Stomach smooth muscle (tissue), 2 donors: ENCODE results near the gene PDCL2.

Source experiments
- H3K27ac ChIP-seq: one replicate; pipeline ENCODE4 v1.7.0; 2013; ENCODE audit warnings: mild to moderate bottlenecking, low read length, inconsistent platforms
- H3K27me3 ChIP-seq, 2 donors: one replicate each; pipeline ENCODE4 v1.7.0; 2013; ENCODE audit warnings: low read length in 2 of 2; ENCODE audit not compliant: insufficient read depth in 2 of 2, control insufficient read depth in 1 of 2
- H3K36me3 ChIP-seq, 2 donors: one replicate each; pipeline ENCODE4 v1.7.0; 2013; ENCODE audit warnings: low read length in 2 of 2; ENCODE audit not compliant: control insufficient read depth in 2 of 2, insufficient read depth in 2 of 2
- H3K4me1 ChIP-seq: one replicate; pipeline ENCODE4 v1.7.0; 2013; ENCODE audit warnings: low read length; ENCODE audit not compliant: control insufficient read depth, insufficient read depth
- H3K4me3 ChIP-seq, 2 donors: one replicate each; pipeline ENCODE4 v1.7.0; 2013; ENCODE audit warnings: low read length in 2 of 2
- H3K9ac ChIP-seq, 2 donors: one replicate each; pipeline ENCODE4 v1.7.0; 2013; ENCODE audit warnings: low read length in 2 of 2, mild to moderate bottlenecking in 1 of 2
- H3K9me3 ChIP-seq, 2 donors: one replicate each; pipeline ENCODE4 v1.7.0; 2013; ENCODE audit warnings: low read length in 2 of 2; ENCODE audit not compliant: control insufficient read depth in 2 of 2
- donor health status: healthy.
- donor health status: Pancreatic carcinoma.

PDCL2 gene

DNA sequence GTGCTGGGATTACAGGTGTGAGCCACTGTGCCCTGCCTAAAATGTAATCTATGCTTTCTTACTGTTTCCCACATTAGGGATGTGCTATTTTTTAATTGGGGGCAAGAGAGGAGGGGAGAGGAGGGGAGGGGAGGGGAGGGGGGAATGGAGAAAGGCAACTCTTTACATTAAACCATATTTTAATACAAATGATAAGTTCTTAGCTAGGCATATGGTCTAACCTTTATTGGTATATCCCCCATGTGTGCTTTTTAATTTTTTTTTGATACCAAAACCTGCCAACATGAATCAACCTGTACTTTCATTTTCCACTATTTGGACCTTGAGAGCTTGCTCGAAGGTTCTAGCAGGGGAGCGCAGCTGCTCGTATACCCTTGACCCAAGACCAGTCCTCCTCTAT, 51.8 kb downstream of the PDCL2 start:
- Histone ChIP-seq H3K9ac (no peak overlapping the region), H3K27me3 (no peaks in the 10 kb centered on the region), H3K27ac (no peak overlapping the region), H3K4me1 (no peaks in the 10 kb centered on the region), H3K9me3 (no peaks in the 10 kb centered on the region), H3K4me3 (no peak overlapping the region), H3K36me3 (no peaks in the 10 kb centered on the region)

DNA sequence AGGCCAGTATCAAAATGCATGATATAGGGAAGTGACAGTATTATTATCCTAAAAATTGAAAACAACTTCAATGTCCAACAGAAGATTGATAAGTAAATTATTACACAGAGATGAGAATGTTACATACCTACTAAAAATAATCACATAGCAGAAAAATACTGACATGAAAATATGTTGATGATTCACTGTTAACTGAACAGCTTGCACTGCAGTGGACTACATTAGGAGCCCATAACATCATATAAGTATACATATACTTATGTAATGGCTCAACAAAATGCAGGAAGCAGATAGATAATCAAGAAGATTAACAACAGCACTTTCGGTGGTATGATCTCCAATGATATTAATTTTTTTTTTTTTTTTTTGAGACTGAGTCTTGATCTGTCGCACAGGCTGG, 52.4 kb downstream of the PDCL2 start:
- no peak overlapping the region for H3K4me3 ChIP-seq
- H3K9ac ChIP-seq = no peak overlapping the region
- no peaks in the 10 kb centered on the region for H3K4me1 ChIP-seq
- no peak overlapping the region for H3K27ac ChIP-seq
- no peaks in the 10 kb centered on the region for H3K36me3 ChIP-seq
- no peaks in the 10 kb centered on the region for H3K9me3 ChIP-seq
- H3K27me3 ChIP-seq = no peaks in the 10 kb centered on the region

DNA sequence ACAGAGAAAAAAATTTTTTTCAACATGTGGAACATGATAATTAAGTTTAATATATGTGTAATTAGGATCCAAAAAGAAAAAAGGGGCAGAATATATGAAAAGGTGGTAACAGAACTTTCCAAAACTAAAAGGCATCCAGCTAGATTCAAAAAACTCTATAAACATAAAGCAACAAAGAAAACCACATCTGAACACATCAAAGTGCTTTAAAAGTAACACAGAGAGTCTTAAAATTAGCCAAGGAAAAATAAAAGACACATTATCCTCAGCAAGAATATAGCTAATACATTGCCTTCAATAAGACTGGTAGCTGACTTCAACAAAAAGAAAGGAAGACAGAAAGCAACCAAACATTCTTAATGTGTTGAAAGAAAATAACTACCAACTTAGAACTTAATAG, 53.5 kb downstream of the PDCL2 start:
- H3K4me1 ChIP-seq = no peaks in the 10 kb centered on the region
- no peaks in the 10 kb centered on the region for H3K36me3 ChIP-seq
- no peaks in the 10 kb centered on the region for H3K27me3 ChIP-seq
- H3K9ac ChIP-seq = no peak overlapping the region
- no peaks in the 10 kb centered on the region for H3K9me3 ChIP-seq
- no peak overlapping the region for H3K27ac ChIP-seq
- no peak overlapping the region for H3K4me3 ChIP-seq

DNA sequence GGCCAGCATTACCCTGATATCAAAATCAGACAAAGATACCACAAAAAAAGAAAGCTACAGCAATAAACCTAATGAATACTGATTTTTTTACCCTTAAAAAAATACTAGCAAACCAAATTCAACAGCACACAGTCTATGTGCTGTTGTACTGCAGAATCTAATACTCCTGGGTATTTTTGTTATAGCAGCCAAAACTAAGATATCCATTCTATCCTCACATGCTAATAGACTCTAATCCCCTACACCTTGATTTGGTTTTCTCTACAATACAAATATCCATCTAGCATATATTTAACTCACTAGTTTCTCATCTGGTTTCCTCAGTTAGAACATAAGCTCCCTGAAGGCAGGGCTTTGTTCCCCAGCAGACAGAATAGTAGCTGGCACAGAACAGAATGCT, 57.7 kb downstream of the PDCL2 start:
- Histone ChIP-seq H3K4me1 (no peaks in the 10 kb centered on the region), H3K4me3 (no peak overlapping the region), H3K27ac (no peak overlapping the region), H3K9me3 (no peaks in the 10 kb centered on the region), H3K36me3 (no peaks in the 10 kb centered on the region), H3K9ac (no peak overlapping the region), H3K27me3 (no peaks in the 10 kb centered on the region)

DNA sequence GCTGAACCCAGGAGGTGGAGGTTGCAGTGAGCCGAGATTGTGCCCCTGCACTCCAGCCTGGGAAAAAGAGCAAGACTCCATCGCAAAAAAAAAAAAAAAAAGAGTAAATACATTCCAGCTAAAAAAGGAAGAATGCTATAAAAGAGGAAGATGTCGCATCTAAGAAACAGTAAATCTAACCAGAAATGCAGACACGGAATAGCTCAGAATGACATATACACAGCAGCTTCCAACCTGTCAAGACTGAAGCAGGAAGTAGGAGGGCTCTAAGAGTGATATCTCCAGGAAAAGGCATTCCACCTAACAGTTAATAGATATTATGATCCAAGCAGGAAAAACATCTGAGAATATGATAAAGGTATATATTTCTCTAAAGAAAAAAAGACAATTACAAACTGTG, 61.4 kb downstream of the PDCL2 start:
- Histone ChIP-seq H3K4me3 (no peak overlapping the region), H3K9me3 (no peaks in the 10 kb centered on the region), H3K4me1 (no peaks in the 10 kb centered on the region), H3K9ac (no peak overlapping the region), H3K27ac (no peak overlapping the region), H3K36me3 (no peaks in the 10 kb centered on the region), H3K27me3 (no peaks in the 10 kb centered on the region)

DNA sequence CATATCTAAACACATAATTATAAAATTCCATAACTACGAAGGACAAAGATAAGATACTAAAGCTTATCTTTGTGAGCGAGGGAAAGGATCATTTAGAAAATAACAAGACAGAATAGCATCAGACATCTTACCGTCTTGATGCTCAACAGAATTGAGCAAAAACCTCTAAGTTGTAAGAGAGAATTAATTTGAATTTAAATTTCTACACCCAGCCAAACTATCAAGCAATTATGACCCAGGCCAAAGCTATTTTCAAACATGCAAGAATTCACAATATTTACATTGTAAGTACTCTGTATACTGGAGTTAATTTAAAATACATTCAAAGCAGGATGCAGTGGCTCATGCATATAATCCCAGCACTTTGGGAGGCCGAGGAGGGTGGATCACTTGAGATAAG, 61.9 kb downstream of the PDCL2 start:
- no peaks in the 10 kb centered on the region for H3K9me3 ChIP-seq
- H3K4me1 ChIP-seq = no peaks in the 10 kb centered on the region
- H3K36me3 ChIP-seq = no peaks in the 10 kb centered on the region
- no peak overlapping the region for H3K27ac ChIP-seq
- no peaks in the 10 kb centered on the region for H3K27me3 ChIP-seq
- no peak overlapping the region for H3K4me3 ChIP-seq
- H3K9ac ChIP-seq = no peak overlapping the region

DNA sequence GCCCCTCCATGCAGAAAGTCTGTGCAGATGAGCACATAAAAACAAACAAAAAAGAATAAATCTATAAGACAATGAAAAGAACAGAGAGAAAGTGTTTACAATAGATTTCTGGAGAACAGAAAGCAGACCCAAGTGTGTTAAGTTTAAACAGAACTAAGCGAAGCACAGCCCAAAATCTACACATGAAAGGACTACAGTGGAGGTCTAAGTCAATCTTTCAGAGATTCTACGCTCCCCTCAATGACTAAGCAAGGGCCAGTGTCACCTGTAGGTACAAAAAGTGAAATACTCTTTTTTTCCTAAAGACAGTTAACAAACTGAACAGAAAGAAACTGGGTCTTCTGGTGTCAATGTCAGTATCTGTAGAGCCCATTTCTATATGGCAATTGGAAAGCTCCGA, 63.6 kb downstream of the PDCL2 start:
- Histone ChIP-seq H3K27ac (no peak overlapping the region), H3K27me3 (no peaks in the 10 kb centered on the region)

DNA sequence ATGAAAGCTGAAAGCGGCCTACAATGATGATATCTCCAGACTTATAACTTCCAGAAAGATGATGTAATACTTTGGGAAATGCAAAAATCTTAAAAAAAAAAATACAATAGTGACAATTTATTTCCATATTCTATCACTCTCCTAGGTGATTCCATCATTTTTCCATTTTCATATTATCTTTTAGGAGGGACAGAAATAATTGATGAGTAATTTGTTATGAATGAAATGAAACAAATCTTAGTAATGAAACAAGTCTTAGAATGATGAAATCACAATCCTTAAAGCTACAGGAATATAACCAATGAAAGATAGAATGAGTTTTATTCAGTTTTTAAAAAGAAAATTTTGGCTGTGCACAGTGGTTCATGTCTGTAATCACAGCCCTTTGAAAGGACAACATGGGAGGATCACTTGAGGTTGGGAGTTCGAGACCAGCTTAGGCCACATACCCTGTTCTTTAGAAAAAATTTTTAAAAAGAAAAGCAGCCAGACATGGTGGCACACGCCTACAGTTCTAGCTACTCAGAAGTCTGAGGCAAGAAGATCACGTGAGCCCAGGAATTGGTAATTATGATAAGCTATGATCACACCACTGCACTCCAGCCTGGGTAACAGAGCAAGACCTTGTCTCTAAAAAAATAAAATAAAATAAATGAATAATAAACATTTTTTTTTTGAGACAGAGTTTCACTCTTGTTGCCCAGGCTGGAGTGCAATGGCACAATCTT, 67.0 kb downstream of the PDCL2 start:
- no peaks in the 10 kb centered on the region for H3K9me3 ChIP-seq
- no peak overlapping the region for H3K9ac ChIP-seq
- H3K4me1 ChIP-seq = no peaks in the 10 kb centered on the region
- H3K27ac ChIP-seq = no peak overlapping the region
- H3K36me3 ChIP-seq = no peaks in the 10 kb centered on the region
- no peaks in the 10 kb centered on the region for H3K27me3 ChIP-seq
- H3K4me3 ChIP-seq = no peak overlapping the region

More for the DNA sequence above, 63.6 kb downstream of the PDCL2 start:
- Histone ChIP-seq H3K4me1 (no peaks in the 10 kb centered on the region), H3K4me3 (no peak overlapping the region), H3K9ac (no peak overlapping the region), H3K36me3 (no peaks in the 10 kb centered on the region), H3K9me3 (no peaks in the 10 kb centered on the region)

DNA sequence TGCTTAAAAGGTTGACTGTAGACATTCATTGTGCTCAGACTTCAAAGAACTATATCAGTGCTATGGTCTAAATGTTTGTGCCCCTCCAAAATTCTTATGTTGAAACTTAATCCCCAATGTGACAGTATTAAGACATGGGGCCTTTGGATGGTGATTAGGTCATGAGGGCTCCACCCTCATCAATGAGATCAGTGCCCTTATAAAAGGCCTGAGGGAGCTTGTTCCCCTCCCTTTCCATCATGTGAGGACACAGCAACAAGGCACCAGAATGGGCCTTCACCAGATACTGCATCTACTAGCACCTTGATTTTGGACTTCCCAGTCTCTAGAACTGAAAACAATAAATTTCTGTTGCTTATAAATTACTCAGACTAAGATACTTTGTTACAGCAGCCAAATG, 73.6 kb downstream of the PDCL2 start:
- H3K36me3 ChIP-seq = no peaks in the 10 kb centered on the region
- no peaks in the 10 kb centered on the region for H3K9me3 ChIP-seq
- no peaks in the 10 kb centered on the region for H3K4me1 ChIP-seq
- no peak overlapping the region for H3K9ac ChIP-seq
- H3K27me3 ChIP-seq = no peaks in the 10 kb centered on the region
- no peak overlapping the region for H3K27ac ChIP-seq
- H3K4me3 ChIP-seq = no peak overlapping the region

DNA sequence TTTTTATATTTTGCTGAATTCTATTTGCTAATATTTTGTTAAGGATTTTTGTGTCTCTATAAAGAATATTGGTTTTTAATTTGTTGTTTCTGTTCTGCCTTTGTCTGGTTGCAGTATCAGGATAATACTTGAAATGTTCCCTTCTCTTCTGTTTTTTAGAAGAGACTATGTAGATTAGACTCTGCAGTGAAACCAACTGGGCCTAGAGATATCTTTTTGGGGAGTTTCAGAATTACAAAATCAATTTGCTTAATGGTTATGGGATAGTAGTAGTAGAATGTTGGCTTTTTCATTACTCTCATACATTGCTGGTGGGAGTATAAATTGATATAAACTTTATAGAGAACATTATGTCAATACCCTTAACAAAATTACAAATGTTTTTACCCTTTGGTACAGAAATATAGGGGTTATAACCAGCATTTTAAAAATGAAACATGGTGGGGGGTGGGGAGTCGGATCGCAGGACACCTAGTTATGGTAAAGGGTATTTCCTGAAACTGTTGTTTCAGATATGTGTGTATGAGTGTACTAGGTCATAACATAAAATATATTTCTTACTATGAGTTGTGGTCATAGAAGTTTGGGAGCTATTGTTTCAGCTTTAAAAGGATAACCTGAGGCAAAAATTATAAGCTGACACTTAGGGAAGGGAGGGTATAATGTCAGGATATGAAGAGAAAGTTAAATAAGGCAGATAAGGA, 74.4 kb downstream of the PDCL2 start:
- Histone ChIP-seq H3K4me3 (no peak overlapping the region), H3K36me3 (no peaks in the 10 kb centered on the region), H3K9me3 (no peaks in the 10 kb centered on the region), H3K27me3 (no peaks in the 10 kb centered on the region), H3K4me1 (no peaks in the 10 kb centered on the region), H3K9ac (no peak overlapping the region), H3K27ac (no peak overlapping the region)

DNA sequence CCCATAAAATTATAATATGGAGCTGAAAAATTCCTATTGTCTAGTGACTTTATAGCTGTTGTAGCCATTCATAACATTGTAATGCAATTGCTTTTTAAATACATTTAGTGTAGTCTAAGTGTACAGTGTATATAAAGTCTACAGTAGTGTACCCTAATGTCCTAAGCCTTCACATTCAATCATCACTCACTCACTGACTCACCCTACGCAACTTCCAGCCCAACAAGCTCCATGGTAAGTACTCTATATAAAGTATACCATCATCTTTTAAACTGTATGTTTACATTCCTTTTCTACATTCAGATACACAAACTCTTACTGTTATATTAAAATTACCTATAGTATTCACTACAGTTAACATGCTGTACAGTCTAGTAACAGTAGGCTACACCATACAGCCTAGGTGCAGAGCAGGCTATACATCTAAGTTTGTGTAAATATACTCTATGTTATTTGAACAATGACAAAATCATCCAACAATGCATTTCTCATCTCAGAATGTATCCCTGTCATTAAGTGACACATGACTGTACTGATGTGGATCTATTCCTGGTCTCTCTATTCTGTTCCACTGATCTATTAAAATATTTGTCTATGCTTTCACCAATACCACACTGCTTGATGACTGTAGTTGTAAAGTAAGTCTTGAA, 79.0 kb downstream of the PDCL2 start:
- H3K27me3 ChIP-seq = no peaks in the 10 kb centered on the region
- H3K4me1 ChIP-seq = no peaks in the 10 kb centered on the region
- H3K9me3 ChIP-seq = no peaks in the 10 kb centered on the region
- H3K4me3 ChIP-seq = no peak overlapping the region
- H3K9ac ChIP-seq = no peak overlapping the region
- no peak overlapping the region for H3K27ac ChIP-seq
- H3K36me3 ChIP-seq = no peaks in the 10 kb centered on the region
